Measurements from ENCODE around the gene HIPK2.

The HIPK2 gene

GRCh38 chr7:139734395-139734794 is 43.4 kb downstream of the HIPK2 start:
- no peak for DNase-seq

GRCh38 chr7:139733751-139734150 is 44.0 kb downstream of the HIPK2 start:
- no peak for DNase-seq

- DNase-seq: no peak
Observed at GRCh38 chr7:139732471-139733167, 45.2 kb downstream of the HIPK2 start.

GRCh38 chr7:139731802-139732470 is 45.9 kb downstream of the HIPK2 start:
- no peak for DNase-seq

GRCh38 chr7:139730746-139731612 is 46.8 kb downstream of the HIPK2 start:
- DNase-seq: no peak

- DNase-seq: no peak
Observed at GRCh38 chr7:139728203-139728602, 49.6 kb downstream of the HIPK2 start.

- DNase-seq: no peak
Observed at GRCh38 chr7:139727151-139727705, 50.6 kb downstream of the HIPK2 start.

GRCh38 chr7:139726485-139726869 is 51.3 kb downstream of the HIPK2 start:
- no peak for DNase-seq

GRCh38 chr7:139725858-139726484 is 51.8 kb downstream of the HIPK2 start:
- DNase-seq: no peak

GRCh38 chr7:139725077-139725476 is 52.7 kb downstream of the HIPK2 start:
- no peak for DNase-seq

GRCh38 chr7:139722604-139723003 is 55.2 kb downstream of the HIPK2 start:
- no peak for DNase-seq

- no peak for DNase-seq
Observed at GRCh38 chr7:139721821-139722220, 56.0 kb downstream of the HIPK2 start.

- no peak for DNase-seq
Observed at GRCh38 chr7:139721417-139721816, 56.4 kb downstream of the HIPK2 start.

GRCh38 chr7:139720705-139721231 is 57.0 kb downstream of the HIPK2 start:
- DNase-seq: no peak

GRCh38 chr7:139720186-139720585 is 57.6 kb downstream of the HIPK2 start:
- DNase-seq: no peak

- DNase-seq: no peak
Observed at GRCh38 chr7:139718859-139719258, 58.9 kb downstream of the HIPK2 start.

GRCh38 chr7:139718141-139718540 is 59.7 kb downstream of the HIPK2 start:
- DNase-seq: no peak

- DNase-seq: no peak
Observed at GRCh38 chr7:139716156-139716942, 61.4 kb downstream of the HIPK2 start.

GRCh38 chr7:139715194-139715815 is 62.5 kb downstream of the HIPK2 start:
- no peak for DNase-seq

GRCh38 chr7:139714163-139714901 is 63.5 kb downstream of the HIPK2 start:
- no peak for DNase-seq
